UCSD-AML1 (cell line): Measurements from ENCODE around the gene CC2D2A.
"Not testable (repeated sequence)": the region's sequence is repeated elsewhere in the genome, so short reads cannot be mapped to it uniquely, and the experiment has no call there.

Experiments used
- DNase-seq: peaks from one replicate; lab custom pipeline; 2025; ENCODE audit not compliant: unreplicated experiment; lab: John Stamatoyannopoulos, UW

The CC2D2A gene

DNA sequence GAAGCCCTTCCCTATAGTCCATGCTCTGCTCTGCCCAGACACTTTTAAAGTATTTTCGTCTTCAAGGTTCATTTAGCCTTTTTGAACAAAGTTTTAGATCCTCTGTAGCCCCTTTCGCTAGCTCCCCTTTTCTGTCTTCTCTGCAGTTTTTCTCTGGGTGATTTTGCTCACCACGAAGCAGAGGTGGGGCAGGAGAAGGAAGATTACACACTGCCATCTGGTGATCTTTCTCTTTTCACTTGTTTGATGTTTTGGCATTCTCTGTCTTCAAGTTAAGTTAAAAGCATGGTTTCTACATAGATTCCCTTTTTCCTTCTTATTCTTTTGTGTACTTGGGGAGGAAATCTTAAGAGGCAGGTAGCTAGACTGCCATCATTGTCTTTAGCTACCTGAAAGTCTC is 43.9 kb downstream of the CC2D2A start:
- DNase-seq = no peak

DNA sequence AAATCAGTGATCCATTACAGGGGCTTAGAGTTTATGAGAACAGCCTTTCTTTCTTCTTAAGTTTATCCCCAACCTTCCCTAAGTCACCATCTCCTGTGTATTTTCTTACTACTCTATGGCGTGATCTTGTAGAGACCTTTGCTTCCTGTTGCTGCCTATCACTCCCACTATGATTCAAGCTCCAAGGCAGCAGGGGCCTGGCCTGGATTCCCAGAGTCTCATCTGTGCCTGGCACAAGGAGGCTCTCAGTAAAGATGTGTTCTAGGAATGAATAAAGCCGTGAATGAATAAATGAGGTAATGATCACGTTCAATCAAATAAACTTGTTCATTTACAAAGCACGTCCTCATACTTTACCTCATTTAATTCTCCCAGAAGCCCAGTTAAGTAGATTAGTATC is 45.4 kb downstream of the CC2D2A start:
- DNase-seq = no peak

DNA sequence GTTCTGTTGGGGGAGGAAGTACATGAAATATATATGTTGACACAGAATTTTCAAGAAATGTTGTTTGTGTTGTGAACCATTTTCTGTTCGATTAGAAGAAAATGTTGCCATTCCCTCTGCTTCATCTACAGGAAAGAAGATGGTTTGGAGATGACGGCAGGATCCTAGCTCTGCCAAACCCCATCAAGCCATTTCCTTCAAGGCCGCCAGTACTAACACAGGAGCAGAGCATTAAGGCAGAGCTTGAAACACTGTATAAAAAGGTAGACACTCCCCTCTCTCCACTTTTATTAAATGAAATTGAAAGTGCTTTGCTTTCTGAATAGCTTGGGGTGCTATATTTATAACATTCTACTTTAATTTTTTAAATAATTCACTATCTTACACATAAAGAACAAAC is 46.8 kb downstream of the CC2D2A start:
- no peak for DNase-seq

DNA sequence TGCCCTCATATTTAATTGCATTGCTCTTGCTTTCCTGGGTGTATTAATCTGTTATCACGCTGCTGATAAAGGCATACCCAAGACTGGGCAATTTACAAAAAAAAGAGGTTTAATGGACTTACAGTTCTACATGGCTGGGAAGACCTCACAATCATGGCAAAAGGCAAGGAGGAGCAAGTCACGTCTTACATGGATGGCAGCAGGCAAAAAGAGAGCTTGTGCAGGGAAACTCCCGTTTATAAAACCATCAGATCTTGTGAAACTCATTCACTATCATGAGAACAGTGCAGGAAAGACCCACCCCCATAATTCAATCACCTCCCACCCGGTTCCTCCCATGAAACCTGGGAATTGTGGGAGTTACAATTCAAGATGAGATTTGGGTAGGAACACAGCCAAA is 48.0 kb downstream of the CC2D2A start:
- not testable (repeated sequence) for DNase-seq

DNA sequence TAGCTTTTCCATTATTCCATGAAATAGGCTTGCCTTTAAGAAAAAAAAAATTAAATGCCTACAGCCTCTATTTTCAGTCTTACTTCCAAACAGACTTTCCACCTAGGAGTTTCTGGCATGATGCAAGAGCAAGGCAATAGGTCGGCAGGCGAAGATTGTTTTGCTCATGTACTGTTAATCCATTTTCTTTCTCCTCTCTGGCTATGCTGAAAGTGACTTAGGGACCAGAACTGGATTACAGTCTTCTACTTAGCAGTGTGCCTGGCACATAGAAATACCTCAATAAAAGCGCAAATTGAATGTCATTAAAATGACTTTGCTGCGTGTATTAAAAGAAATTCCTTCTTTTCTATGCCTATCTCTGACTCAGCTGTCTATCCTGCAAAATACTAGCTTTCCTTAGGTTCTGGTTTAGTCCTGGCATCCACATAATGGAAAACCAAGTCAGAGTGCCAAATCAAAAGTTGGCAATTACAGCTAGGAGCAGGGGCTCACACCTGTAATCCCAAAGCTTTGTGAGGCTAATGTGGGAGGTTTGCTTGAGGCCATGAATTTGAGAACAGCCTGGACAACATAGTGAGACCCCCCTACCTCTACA is 51.9 kb downstream of the CC2D2A start:
- no peak for DNase-seq

DNA sequence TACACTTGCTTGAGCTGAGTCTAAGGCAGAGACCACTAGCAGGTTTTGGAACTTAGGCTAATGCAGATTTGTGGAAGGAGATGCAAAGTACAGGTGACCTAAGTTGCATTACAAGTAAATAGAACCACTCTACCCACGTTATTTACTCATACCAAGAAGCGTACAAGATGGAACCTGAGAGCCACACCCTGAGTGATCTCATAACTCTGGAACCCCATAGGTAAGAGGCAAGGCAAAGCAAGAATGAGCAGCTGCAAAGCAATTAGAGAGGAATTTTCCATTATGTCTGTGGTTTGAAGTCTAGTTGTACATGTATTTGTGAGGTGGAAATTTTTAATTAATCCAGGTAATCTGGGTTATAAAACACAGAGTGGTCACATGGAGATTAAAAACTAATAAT is 55.4 kb downstream of the CC2D2A start:
- no peak for DNase-seq

DNA sequence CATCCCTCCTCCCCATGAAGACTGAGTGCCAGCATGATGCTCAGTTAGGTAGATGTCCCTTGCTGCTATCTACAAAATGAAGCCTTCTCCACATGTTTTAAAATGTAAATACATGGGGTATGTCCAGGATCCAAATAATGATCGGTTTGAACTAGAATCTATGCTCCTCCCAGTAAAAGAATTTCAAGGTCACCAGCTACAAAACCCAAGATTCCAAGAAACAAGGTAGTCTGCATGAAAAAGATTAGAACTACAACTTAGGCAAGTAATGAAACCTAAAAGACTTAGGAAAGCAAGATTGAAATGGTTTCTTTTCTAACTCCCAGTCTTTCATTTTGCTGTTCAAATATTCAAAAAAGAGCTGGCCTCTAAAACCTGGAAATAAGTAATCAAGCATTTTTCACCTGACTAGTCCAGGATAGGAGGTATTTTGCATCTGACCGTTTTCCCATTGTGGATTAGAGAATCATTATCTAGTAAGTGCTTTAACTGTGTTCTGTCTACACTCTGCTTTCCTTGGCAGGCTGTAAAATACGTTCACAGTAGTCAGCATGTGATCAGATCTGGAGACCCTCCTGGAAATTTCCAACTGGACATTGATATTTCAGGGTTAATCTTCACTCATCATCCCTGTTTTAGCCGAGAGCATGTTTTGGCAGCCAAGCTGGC is 57.4 kb downstream of the CC2D2A start:
- no peak for DNase-seq

DNA sequence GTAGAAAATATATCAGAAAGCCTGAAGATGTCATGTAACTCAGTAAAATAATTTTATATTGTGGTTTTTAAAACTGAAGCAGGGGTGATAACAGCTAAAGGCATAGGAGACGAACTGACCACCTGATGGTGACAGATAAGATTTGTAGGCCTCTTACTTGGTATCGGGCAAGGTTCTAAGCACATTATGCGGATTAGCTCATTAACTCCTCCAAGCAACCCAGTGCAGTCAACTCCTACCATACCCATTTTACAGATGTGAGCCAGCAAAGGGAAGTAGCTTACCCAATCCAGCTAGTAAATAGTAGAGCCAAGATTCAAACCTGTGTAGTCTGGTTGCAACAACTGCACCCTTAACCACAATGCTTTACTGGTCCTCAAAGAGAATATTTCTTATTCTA is 62.1 kb downstream of the CC2D2A start:
- DNase-seq = no peak

DNA sequence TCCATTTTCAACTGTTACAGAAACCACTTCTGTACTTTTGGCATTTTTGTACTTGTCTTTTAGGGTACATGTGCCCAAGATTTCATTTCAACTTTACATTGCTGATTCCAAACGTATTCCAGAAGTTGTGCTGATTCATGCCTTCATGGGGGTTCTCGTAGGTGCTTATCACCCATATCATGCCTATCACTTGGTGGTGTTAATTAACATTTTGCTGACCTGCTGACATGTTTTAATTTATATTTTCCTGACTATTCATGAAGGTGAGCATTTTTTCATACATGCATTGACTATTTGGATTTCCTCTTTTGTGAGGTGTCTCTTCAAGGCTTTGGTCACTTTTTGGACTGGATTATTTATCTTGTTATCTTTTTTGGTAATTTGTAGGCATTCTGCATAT is 64.1 kb downstream of the CC2D2A start:
- no peak for DNase-seq

DNA sequence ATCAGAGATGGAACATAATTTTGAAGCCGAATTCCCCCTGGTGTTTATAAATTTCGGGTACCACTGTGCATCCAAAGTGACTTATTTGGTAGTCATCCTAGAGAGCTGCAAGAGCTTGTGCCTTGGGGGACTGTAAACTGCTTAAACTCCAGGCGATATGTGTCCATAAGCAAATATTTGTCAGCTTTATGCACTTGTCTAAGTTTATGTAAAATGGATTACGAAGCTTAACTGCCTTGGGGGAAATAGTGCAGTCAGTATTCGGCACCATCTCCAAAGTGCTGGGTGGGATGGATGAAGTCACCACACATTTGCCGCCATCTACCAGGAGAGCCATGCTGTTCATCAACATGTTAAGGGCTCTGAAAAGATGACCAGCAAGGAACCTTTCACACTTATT is 65.9 kb downstream of the CC2D2A start:
- DNase-seq = no peak

DNA sequence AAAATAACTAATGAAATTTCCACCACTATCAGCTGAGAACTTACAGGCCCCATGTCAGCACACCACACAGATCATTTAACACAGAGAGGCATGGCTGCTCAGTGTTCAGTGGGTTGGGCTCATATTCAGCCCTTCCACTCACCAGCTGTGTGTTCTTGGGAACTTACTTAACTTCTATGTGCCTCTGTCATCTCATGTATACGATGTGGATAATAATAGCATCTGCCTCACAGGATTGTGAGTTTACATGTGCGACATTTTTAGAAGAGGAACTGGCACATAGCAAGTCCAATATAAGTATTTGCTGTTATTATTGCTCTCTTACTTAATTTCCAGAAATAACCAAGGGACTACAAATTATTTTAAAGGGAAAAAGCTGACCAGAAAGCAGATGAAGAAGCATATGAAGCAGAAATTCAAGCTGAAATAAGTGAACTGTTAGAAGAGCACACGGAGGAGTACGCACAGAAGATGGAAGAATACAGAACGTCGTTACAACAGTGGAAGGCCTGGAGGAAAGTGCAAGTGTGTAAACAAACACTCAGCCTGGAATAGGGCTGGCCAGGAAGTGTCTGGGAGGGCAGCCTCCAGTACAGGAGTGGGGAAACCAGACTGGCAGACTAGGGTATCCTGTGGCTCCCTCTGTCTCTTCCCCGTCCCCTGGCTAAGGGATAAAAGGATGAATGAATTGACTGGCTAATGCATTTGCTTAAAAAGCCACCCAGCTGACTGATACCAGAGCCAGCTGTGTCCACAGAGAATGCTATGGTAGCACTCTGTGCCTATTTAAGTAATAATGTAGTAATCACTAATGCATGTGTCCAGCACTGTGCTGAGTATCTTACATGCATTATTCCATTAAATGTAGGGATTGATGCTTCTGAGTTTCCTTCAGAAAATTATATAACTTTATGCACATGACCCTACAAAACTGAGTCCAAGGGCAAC is 67.1 kb downstream of the CC2D2A start:
- DNase-seq = no peak

DNA sequence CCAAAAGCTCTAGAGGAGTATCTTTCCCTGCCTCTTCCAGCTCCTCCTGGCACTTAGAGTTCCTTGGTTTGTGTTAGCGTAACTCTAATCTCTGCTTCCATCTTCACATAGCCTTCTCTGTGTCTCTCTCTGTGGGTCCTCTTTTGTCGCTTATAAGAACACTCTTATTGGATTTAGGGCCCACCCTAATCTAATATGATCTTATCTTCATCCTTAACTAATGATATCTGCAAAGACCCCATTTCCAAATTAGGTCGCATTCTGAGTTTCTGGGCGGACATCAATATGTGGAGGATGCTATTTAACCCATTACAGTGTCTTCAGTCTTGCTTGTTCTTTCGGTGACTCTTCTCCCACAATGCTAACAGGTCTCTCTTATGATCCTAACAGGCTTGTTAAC is 72.3 kb downstream of the CC2D2A start:
- DNase-seq = no peak

DNA sequence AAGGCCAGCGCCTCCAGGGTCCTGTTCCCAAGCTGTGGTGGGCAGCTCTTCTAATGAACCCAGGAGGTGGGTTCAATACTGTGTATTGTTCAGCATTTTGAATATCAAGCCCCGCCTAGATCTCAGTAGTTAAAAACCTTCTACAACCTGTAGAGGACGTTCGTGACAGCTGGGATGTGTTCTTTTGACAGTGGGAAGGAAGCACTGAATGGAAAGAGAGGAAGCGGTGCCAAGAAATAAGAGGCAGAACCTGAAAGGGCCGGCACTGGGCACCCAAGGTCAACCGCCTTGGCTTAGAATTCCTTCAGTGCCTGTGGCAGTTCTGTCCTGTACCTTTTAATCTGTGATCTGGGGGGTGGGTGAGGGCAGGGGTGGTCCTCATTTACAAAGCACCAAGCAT is 73.1 kb downstream of the CC2D2A start:
- DNase-seq = no peak

DNA sequence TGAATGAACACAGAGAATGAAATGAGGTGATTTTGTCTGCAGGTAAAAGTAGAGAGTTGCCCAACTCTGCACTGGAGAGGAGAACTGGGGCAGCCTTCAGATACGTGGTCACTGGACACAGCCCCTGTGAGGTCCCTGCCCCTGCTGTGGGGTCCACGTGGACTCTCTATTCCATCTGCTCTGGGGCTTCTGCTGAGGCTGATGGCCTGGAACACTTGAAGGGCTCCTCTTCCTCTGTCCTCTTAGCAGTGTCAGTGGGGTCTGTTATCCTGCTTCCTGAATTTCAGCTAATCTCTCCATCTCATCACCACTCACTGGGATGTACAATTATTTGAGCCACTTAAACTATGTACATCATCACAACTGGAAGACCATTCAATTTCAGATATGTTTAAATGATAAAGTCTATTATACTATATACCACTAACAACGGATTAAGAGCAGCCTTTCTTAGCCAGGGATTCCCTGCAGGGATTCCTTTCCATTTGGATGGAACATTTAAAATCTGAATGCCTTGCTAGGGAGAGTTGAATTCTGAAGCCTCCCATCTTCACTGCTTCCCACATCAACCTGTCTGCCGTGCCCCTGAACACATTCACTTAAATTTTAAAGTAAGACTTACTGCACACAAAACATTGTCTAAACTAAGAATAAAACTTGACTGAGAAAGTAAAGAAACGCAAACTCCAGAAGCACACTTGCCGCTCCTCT is 74.0 kb downstream of the CC2D2A start:
- no peak for DNase-seq

DNA sequence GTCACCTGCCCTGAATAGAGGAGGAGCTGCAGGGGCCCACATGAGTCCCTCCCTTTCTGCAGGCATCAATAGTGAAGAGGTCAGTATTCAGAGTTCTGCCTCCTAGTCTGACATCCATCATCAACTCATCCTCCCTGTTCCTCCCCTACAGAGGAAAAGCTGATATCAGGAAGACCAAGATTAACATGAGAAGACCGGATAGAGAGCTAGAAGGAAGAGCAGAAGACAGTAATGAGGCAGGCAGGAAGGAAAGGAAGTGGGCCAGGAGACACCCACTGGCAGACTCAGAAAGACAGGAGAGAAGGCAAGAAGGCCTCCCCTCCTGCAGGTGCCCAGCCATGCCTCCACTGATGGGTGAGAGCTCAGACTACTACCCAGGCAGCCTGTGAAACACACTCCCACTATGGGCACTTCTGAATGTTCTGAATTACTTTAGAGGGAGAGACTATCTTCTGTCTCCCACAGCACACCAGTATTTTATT is 74.6 kb downstream of the CC2D2A start:
- DNase-seq = no peak

DNA sequence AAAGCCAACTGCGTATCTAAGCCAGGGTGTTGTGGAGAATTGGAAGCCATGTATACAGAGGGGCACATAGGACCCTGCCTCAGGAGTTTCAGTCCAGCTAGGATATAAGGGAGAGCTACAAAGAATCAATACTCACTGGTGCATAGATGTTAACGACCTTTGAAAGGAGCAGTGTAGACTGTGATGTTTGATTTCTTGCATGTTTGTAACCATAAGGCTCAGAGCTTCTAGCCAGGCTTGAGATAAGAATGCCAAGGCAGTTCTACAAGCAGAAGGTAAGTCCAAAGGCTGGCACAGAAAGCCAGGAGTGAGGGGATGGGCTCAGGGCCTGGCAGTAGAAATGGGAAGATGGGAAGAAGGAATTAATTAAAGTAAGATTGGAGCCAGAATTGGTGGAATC is 75.7 kb downstream of the CC2D2A start:
- DNase-seq = no peak

DNA sequence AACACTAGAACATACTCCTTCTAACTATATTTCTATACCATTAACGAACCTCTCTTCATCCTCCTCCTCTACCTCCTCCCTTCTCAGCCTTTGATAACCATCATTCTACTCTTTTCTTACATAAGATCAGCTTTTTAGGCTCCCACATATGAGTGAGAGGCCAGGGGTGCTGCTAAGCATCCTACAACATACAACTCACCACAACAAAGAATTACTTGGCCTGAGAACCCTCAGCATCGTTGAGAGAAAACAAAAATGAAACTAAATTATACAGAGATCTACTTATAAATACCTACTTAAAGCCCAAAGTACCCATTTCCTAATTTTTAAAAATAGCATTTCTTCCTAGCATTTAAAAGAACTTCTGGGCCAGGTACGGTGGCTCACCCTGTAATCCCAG is 77.7 kb downstream of the CC2D2A start:
- no peak for DNase-seq

DNA sequence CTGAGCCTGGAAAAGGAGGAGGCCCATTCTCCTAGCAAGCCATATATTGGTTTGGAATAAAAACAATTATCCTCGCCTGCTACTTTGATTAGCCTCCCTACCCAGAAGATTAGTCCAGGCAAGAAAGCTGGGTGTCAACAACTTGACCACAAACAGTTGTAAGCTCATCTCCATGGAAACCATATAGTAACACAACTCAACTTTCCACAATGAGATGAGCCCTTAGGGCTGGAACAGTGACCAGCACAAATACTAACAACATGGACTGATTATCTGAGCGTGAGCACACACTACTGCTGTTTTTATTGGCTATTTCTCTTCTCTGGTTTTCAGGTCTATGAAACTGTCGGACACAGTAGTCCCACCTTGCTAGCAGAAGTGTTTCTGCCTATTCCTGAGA is 80.8 kb downstream of the CC2D2A start:
- DNase-seq = no peak

DNA sequence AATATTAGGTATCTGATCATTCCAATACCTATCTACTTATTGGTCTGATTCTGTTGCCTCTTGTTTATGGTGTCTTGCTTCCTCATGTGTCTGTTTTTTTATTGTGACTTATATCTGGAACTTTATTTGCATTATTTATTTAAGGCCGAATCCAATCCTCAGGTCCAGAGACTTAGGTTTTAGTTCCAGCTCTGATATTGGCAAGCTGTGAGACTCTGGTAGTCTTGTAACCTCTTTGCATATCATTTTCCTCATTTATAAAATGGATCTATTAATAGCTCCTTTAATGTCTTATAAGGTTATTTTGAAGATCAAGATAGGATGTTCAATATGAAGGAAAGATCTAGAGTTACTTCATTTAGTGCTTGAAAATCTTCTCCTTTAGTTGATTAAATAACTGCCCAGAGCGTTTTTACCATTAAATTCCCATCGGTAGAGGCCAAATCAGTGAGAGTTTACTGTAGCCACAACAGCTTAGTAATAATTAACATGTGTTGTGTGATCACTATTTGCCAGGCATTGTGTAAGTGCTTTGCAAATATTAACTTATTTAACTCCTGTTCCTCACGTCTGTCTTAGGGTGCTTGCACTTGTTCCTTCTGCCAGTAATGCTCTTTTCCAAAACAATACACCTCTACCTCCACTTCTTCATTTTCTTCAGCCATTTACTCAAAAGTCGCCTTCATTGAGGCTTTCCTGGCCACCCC is 82.2 kb downstream of the CC2D2A start:
- DNase-seq = no peak

DNA sequence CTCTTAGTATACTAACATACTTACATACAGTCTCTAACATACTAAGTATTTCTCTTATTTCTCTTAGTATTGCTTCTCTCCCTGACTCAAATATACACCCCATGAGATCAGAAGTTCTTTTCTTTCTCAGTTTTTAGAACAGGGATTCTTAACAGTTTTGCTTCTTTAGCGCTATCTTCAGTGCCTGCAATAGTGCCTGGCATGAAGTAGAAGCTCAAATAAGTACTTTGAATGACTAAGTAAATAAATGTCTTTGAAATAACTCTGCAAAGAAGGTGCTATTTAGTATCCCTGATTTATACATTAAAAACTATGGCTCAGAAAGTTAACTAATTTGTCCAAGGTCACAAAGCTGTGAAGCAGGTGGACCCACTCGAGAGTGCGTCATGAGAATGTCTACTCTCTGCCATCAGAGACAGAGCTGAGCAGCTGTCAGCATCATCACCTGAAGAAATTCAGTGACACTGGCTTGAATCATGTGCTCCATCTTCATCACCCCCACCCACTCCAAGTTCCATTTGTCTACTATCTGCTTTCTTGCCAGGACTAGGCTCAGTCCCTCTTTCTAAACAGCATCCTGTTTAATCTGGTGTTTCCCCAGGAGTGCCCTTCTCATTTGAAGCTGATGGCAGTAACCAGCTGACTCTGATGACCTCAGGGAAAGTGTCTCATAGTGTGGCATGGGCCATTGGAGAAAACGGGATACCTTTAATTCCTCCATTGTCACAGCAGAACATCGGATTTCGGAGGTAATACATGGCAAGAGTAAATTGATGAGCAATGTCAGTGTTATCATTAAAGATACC is 83.1 kb downstream of the CC2D2A start:
- DNase-seq = no peak
